ENCODE data around the gene KRT9. TPM values are rescaled to one million over a fixed set of nuclear protein-coding genes. Genes with fewer than 3 reads are reported as not detected.
A peak's percentile ranks its signal among the peaks of the same experiment; 100 is the strongest.

The KRT9 gene
- total RNA-seq, 1 experiment from 2014 or later, result not detected

GRCh38 chr17:41531993-41532392 lies 39.9 kb downstream of the KRT9 start:
- no peak for DNase-seq (ENCODE audit: low read depth)

- DNase-seq (ENCODE audit: low read depth), result peak; percentile 53
Observed at GRCh38 chr17:41530062-41531048, 41.5 kb downstream of the KRT9 start.

GRCh38 chr17:41529491-41529915 lies 42.4 kb downstream of the KRT9 start:
- DNase-seq (ENCODE audit: low read depth), result no peak

- DNase-seq (ENCODE audit: low read depth), result no peak
Observed at GRCh38 chr17:41528959-41529353, 42.9 kb downstream of the KRT9 start.

- DNase-seq (ENCODE audit: low read depth), result no peak
Observed at GRCh38 chr17:41527063-41528023, 44.5 kb downstream of the KRT9 start.

GRCh38 chr17:41524261-41524660 lies 47.6 kb downstream of the KRT9 start:
- DNase-seq (ENCODE audit: low read depth), result no peak

GRCh38 chr17:41523787-41524186 lies 48.1 kb downstream of the KRT9 start:
- DNase-seq (ENCODE audit: low read depth), result no peak

- no peak for DNase-seq (ENCODE audit: low read depth)
Observed at GRCh38 chr17:41523225-41523593, 48.6 kb downstream of the KRT9 start.

- DNase-seq (ENCODE audit: low read depth), result no peak
Observed at GRCh38 chr17:41522301-41523224, 49.3 kb downstream of the KRT9 start.

- DNase-seq (ENCODE audit: low read depth), result peak; percentile 70
Observed at GRCh38 chr17:41521574-41522261, 50.1 kb downstream of the KRT9 start.

- DNase-seq (ENCODE audit: low read depth), result no peak
Observed at GRCh38 chr17:41520821-41521521, 50.9 kb downstream of the KRT9 start.

- peak; percentile 24 for DNase-seq (ENCODE audit: low read depth)
Observed at GRCh38 chr17:41519501-41520224, 52.2 kb downstream of the KRT9 start.

- DNase-seq (ENCODE audit: low read depth), result peak; percentile 37
Observed at GRCh38 chr17:41518789-41519449, 52.9 kb downstream of the KRT9 start, which contains the start of gene KRT15. TSS of gene KRT15 (minus strand) at chr17:41518890. CDS start at chr17:41518827, 63 bp downstream.

- DNase-seq (ENCODE audit: low read depth), result no peak
Observed at GRCh38 chr17:41518031-41518430, 53.8 kb downstream of the KRT9 start.

GRCh38 chr17:41516830-41517283 lies 55.0 kb downstream of the KRT9 start:
- DNase-seq (ENCODE audit: low read depth), result no peak

GRCh38 chr17:41516147-41516829 lies 55.6 kb downstream of the KRT9 start:
- DNase-seq (ENCODE audit: low read depth), result no peak

All from LHCN-M2 (cell line).